MM.1S (cell line): ENCODE results near the gene TAF1B.

ENCODE experiments used
- EZH2 ChIP-seq: fragments of 300-600 bp; sonication (generic); optimal IDR thresholded peaks from 2 replicates; pipeline ENCODE3; 2017; ENCODE audit warnings: low read depth, mild to moderate bottlenecking, antibody characterized with exemption, low read length, mixed read lengths
- EZH2phosphoT487 ChIP-seq: fragments of 300-600 bp; sonication (generic); IDR thresholded peaks from 2 replicates; pipeline ENCODE4 v1.6.1; 2018; ENCODE audit warnings: antibody characterized with exemption, low read length
- TF ChIP-seq, protein P1 (sequence below): fragments of 300-600 bp; sonication (generic); IDR thresholded peaks from 2 replicates; pipeline ENCODE4 v1.5.1; 2016; ENCODE audit warnings: antibody characterized with exemption, low read length, mixed read lengths

DNA sequence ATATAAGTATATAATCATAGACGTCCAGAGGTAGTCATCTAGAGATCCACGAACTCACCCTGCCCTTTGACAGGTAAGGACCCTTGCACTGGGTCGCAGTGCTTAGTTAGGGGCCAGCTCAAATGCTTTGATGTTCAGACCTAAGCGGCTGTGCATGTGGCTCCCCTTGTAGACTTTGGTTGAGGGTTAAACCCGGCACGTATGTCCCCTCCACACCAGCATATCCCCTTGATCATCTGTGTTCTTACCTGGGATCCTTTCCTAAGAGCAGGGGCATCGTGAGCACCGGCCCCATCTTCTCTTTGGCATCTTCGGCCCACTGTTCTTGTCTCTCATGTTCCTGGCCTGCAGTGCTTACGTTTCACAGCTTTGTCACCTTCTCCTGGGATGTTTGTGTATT is 139.6 kb downstream of the TAF1B start:
- no peak for TF ChIP-seq EZH2
- TF ChIP-seq, protein P1, sequence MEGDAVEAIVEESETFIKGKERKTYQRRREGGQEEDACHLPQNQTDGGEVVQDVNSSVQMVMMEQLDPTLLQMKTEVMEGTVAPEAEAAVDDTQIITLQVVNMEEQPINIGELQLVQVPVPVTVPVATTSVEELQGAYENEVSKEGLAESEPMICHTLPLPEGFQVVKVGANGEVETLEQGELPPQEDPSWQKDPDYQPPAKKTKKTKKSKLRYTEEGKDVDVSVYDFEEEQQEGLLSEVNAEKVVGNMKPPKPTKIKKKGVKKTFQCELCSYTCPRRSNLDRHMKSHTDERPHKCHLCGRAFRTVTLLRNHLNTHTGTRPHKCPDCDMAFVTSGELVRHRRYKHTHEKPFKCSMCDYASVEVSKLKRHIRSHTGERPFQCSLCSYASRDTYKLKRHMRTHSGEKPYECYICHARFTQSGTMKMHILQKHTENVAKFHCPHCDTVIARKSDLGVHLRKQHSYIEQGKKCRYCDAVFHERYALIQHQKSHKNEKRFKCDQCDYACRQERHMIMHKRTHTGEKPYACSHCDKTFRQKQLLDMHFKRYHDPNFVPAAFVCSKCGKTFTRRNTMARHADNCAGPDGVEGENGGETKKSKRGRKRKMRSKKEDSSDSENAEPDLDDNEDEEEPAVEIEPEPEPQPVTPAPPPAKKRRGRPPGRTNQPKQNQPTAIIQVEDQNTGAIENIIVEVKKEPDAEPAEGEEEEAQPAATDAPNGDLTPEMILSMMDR: no peak
- no peak for TF ChIP-seq EZH2phosphoT487
